Fibroblast of pulmonary artery (primary cell): Measurements from ENCODE around the gene EEF1A1.
"Not testable (repeated sequence)": the region's sequence is repeated elsewhere in the genome, so short reads cannot be mapped to it uniquely, and the experiment has no call there.

Experiments
- DNase-seq: peaks from one replicate; pipeline ENCODE4 v3.0.0-alpha.2; 2010; ENCODE audit warnings: low read depth
- H3K4me3 ChIP-seq: replicated peaks from 2 replicates; pipeline ENCODE4 v1.5.1; 2011; ENCODE audit warnings: low read depth, mild to moderate bottlenecking, control low read depth, low read length, moderate library complexity
- CTCF ChIP-seq: IDR thresholded peaks from 2 replicates; pipeline ENCODE4 v1.5.1; 2011; ENCODE audit warnings: mild to moderate bottlenecking, control low read depth, low read length, inconsistent platforms; ENCODE audit errors: missing control alignments

EEF1A1 gene

GRCh38 chr6:73560853-73561407 is 40.1 kb upstream of the EEF1A1 start:
- no peak for DNase-seq
- no peak overlapping the region for H3K4me3 ChIP-seq
- no peak for TF ChIP-seq CTCF

GRCh38 chr6:73560182-73560732 is 39.4 kb upstream of the EEF1A1 start:
- TF ChIP-seq CTCF: no peak
- DNase-seq: no peak

GRCh38 chr6:73559399-73559794 is 38.6 kb upstream of the EEF1A1 start:
- H3K4me3 ChIP-seq, DNase-seq: not testable (repeated sequence)

More at GRCh38 chr6:73560182-73560732, 39.4 kb upstream of the EEF1A1 start:
- H3K4me3 ChIP-seq: no peak overlapping the region

- no peak for DNase-seq
- no peak for TF ChIP-seq CTCF
- no peak overlapping the region for H3K4me3 ChIP-seq
Observed at GRCh38 chr6:73558624-73559398, 38.0 kb upstream of the EEF1A1 start.

GRCh38 chr6:73556836-73557235 is 36.0 kb upstream of the EEF1A1 start:
- no peak overlapping the region for H3K4me3 ChIP-seq
- TF ChIP-seq CTCF: no peak
- no peak for DNase-seq

- DNase-seq, H3K4me3 ChIP-seq: not testable (repeated sequence)
Observed at GRCh38 chr6:73555380-73555949, 34.6 kb upstream of the EEF1A1 start.

GRCh38 chr6:73551115-73551514 is 30.3 kb upstream of the EEF1A1 start:
- not testable (repeated sequence) for DNase-seq, H3K4me3 ChIP-seq

GRCh38 chr6:73548458-73549446 is 27.9 kb upstream of the EEF1A1 start:
- H3K4me3 ChIP-seq: no peak overlapping the region
- TF ChIP-seq CTCF: peak; percentile 16
- no peak for DNase-seq
